Skeletal muscle satellite cell (primary cell): Measurements from ENCODE around the gene DPP10.

Experiments used
- H3K27me3 ChIP-seq: 2 replicates; pipeline ENCODE4 v1.7.0; 2013; ENCODE audit warnings: low read length; ENCODE audit not compliant: control insufficient read depth, insufficient read depth
- H3K36me3 ChIP-seq: 2 replicates; pipeline ENCODE4 v1.7.0; 2013; ENCODE audit warnings: mild to moderate bottlenecking, control low read depth, low read length; ENCODE audit not compliant: insufficient read depth
- H3K4me1 ChIP-seq: 2 replicates; pipeline ENCODE4 v1.7.0; 2013; ENCODE audit warnings: low read length; ENCODE audit not compliant: control insufficient read depth, insufficient read depth
- H3K4me2 ChIP-seq: 2 replicates; pipeline ENCODE4 v1.7.0; 2013; ENCODE audit warnings: mild to moderate bottlenecking, low read length
- H3K4me3 ChIP-seq: 2 replicates; pipeline ENCODE4 v1.7.0; 2013; ENCODE audit warnings: low read length
- H3K9ac ChIP-seq: 2 replicates; pipeline ENCODE4 v1.7.0; 2013; ENCODE audit warnings: mild to moderate bottlenecking, low read depth, low read length, moderate library complexity
- H3K9me3 ChIP-seq: replicated peaks from 2 replicates; pipeline ENCODE4 v1.7.0; 2013; ENCODE audit warnings: mild to moderate bottlenecking, control low read depth, low read length

Gene DPP10

DNA sequence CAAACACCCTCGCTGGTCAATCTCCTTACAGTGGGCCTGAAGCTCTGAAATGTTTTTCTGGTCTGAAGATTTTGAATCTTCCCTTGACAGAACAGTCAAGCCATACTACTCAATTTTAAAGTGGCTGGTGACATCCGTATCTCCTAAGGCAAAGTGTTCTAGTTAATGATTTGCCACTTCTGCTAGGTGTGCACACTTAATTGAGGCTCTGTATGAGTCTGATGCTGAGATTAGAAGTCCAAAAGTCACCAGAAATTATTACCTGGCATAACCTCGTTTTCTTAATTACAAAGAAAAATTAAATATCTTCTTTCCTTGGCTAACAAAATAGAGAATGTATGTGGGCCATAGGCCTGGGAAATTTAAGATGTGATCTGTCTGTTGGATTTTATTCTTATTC, 104.1 kb downstream of the DPP10 start:
- no peaks in the 10 kb centered on the region for H3K36me3 ChIP-seq
- no peaks in the 10 kb centered on the region for H3K4me1 ChIP-seq
- no peak overlapping the region for H3K4me3 ChIP-seq
- no peaks in the 10 kb centered on the region for H3K9me3 ChIP-seq
- H3K9ac ChIP-seq, result no peak overlapping the region
- no peak overlapping the region for H3K4me2 ChIP-seq
- H3K27me3 ChIP-seq, result no peaks in the 10 kb centered on the region

DNA sequence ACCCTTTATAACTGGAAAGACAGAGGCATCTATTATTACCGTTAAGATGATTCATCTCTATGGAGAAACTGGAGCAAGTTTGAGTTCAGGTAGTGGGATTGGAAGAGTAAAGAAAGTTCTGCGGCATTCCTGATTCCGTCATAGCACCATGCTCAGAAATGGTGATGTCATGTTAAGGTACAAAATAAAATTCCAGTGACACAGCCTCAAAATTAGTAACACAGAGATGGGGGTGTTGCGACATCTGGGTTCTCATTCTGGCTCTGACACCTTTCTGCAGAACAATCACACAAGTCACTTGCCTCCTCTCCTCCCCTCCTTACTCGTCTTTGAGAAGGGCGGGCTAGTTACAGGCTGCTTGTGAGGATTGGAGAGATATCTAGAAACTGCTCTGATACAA, 105.7 kb downstream of the DPP10 start:
- H3K36me3 ChIP-seq, result no peaks in the 10 kb centered on the region
- no peak overlapping the region for H3K9ac ChIP-seq
- no peak overlapping the region for H3K4me2 ChIP-seq
- H3K9me3 ChIP-seq, result no peaks in the 10 kb centered on the region
- no peaks in the 10 kb centered on the region for H3K4me1 ChIP-seq
- H3K27me3 ChIP-seq, result no peaks in the 10 kb centered on the region
- no peak overlapping the region for H3K4me3 ChIP-seq

GRCh38 chr2:114550364-114550763, 107.9 kb downstream of the DPP10 start:
- H3K4me1 ChIP-seq, result no peaks in the 10 kb centered on the region
- H3K9ac ChIP-seq, result no peak overlapping the region
- no peaks in the 10 kb centered on the region for H3K9me3 ChIP-seq
- H3K4me3 ChIP-seq, result no peak overlapping the region
- H3K36me3 ChIP-seq, result no peaks in the 10 kb centered on the region
- H3K4me2 ChIP-seq, result no peak overlapping the region
- no peaks in the 10 kb centered on the region for H3K27me3 ChIP-seq

DNA sequence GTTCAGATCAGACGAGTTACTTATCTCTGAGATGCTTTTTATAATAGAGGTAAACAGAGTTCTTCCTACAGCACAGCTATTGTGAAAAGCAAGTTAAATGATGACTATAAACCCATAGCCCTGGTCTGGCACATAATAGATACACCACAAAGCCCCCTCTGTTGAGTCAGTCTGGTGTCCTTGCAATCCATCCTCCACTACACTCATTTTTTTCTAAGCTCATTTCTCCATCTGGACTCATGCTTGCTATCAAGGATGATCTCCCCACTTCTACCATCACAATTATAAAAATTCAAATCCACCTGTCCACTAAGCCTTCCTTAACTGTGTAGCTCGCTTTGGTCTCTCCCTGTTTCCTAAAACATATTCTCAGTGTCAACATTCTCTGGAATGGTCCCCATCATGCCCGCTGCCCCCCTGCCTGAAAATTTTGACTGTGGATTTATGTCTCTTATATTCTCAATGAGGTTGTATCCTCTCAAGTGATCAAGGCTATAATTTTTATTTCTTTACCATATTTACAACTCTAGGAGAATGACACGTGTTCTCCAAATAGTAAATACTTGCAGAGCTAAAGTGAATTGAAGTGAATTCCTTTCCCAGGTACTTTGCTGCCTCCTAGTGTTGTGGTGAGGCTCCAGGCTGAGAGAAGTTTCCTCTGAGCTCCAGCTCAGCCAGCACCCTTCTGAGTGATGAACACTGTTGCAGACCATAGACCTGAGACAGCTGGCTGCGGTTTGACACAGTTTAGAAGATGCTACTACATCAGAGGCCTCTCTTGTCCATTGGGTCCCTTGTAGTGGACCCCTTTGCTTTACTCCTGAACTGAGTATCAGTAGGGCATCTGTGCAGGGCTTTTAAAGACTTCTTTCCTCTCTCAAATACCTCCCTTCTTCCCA, 108.7 kb downstream of the DPP10 start:
- no peaks in the 10 kb centered on the region for H3K9me3 ChIP-seq
- H3K4me2 ChIP-seq, result no peak overlapping the region
- H3K27me3 ChIP-seq, result no peaks in the 10 kb centered on the region
- no peaks in the 10 kb centered on the region for H3K36me3 ChIP-seq
- H3K4me1 ChIP-seq, result no peaks in the 10 kb centered on the region
- no peak overlapping the region for H3K9ac ChIP-seq
- H3K4me3 ChIP-seq, result no peak overlapping the region

- H3K9ac ChIP-seq, result no peak overlapping the region
- H3K4me3 ChIP-seq, result no peak overlapping the region
Observed at GRCh38 chr2:114553027-114553426, 110.6 kb downstream of the DPP10 start.

GRCh38 chr2:114569166-114569565, 126.7 kb downstream of the DPP10 start:
- no peak overlapping the region for H3K4me2 ChIP-seq
- no peaks in the 10 kb centered on the region for H3K4me1 ChIP-seq
- peaks cover 10% of the 10 kb centered on the region for H3K9me3 ChIP-seq
- H3K4me3 ChIP-seq, result no peak overlapping the region
- H3K9ac ChIP-seq, result no peak overlapping the region
- no peaks in the 10 kb centered on the region for H3K36me3 ChIP-seq
- no peaks in the 10 kb centered on the region for H3K27me3 ChIP-seq

More at GRCh38 chr2:114553027-114553426, 110.6 kb downstream of the DPP10 start:
- H3K4me2 ChIP-seq, result no peak overlapping the region
- H3K27me3 ChIP-seq, result no peaks in the 10 kb centered on the region
- H3K36me3 ChIP-seq, result no peaks in the 10 kb centered on the region
- no peaks in the 10 kb centered on the region for H3K9me3 ChIP-seq
- no peaks in the 10 kb centered on the region for H3K4me1 ChIP-seq

DNA sequence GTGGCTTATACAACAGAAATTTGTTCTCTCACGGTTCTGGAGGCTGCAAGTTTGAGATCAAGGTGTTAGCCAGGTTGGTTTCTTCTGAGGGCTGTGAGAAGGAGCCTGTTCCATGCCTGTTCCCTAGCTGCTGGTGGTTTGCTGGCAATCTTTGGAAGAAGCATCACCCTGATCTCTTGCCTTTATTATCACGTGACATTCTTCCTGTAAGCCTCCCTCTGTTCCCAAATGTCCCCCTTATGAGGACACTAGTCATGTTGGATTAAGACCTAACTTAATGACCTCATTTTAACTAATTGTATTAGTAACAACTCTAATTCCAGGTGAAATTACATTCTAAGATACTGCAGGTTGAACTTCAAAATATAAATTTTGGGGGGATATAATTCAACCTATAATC, 135.2 kb downstream of the DPP10 start:
- H3K4me3 ChIP-seq, result no peak overlapping the region
- H3K27me3 ChIP-seq, result no peaks in the 10 kb centered on the region
- H3K4me1 ChIP-seq, result no peaks in the 10 kb centered on the region
- H3K4me2 ChIP-seq, result no peak overlapping the region
- no peak overlapping the region for H3K9ac ChIP-seq
- no peaks in the 10 kb centered on the region for H3K9me3 ChIP-seq
- no peaks in the 10 kb centered on the region for H3K36me3 ChIP-seq

- H3K9ac ChIP-seq, result no peak overlapping the region
- no peak overlapping the region for H3K4me2 ChIP-seq
- H3K9me3 ChIP-seq, result no peaks in the 10 kb centered on the region
- no peaks in the 10 kb centered on the region for H3K4me1 ChIP-seq
- no peak overlapping the region for H3K4me3 ChIP-seq
- no peaks in the 10 kb centered on the region for H3K27me3 ChIP-seq
- H3K36me3 ChIP-seq, result no peaks in the 10 kb centered on the region
Observed at GRCh38 chr2:114579542-114579941, 137.1 kb downstream of the DPP10 start.

DNA sequence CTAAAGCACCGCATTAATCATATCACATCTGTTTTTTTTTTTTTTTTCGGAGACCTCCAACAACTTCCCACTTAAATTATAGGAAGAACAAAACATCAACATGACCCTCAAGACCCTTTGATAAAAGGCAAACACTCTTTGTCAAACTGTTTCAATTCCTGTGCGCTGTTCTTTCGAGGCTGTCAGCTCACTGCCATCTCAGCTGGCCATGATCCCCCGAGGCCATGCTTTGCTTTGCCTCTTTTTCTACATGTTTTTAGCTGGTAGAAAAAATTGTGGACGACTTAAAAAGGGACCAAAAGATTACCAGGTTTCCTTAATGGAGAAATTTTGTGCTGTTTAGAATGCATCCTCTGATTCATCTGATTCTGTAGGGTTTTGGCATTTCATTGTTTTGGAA, 138.2 kb downstream of the DPP10 start:
- Histone ChIP-seq H3K4me3 (no peak overlapping the region), H3K9ac (no peak overlapping the region), H3K9me3 (no peaks in the 10 kb centered on the region), H3K4me1 (no peaks in the 10 kb centered on the region), H3K27me3 (no peaks in the 10 kb centered on the region), H3K4me2 (no peak overlapping the region), H3K36me3 (no peaks in the 10 kb centered on the region)

DNA sequence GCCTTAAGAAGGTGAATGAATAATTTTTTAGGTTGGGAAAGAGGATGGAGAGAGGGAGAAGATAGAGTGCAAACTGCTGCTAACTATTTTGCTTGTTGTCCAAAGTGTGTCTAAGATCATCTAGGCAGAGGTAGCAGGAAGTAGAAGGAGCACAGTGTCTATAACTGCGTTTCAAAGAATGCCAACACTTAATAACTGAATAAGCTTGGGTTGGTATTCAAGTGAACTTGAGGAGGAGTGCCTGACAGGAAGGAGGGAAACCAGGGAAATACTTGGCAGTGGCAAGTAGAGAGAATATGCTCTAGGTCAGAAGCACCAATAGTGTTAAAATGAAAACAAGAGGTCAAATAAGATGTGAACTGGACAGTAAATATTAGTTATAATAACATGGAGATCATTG, 155.9 kb downstream of the DPP10 start:
- no peaks in the 10 kb centered on the region for H3K27me3 ChIP-seq

GRCh38 chr2:114609203-114609602, 166.8 kb downstream of the DPP10 start:
- H3K36me3 ChIP-seq, result no peaks in the 10 kb centered on the region
- H3K27me3 ChIP-seq, result no peaks in the 10 kb centered on the region
- no peak overlapping the region for H3K4me2 ChIP-seq
- H3K4me3 ChIP-seq, result no peak overlapping the region
- H3K9me3 ChIP-seq, result no peaks in the 10 kb centered on the region
- no peak overlapping the region for H3K9ac ChIP-seq
- H3K4me1 ChIP-seq, result no peaks in the 10 kb centered on the region

More for the DNA sequence above, 155.9 kb downstream of the DPP10 start:
- no peaks in the 10 kb centered on the region for H3K36me3 ChIP-seq
- H3K9ac ChIP-seq, result no peak overlapping the region
- H3K9me3 ChIP-seq, result peaks cover 5% of the 10 kb centered on the region
- H3K4me3 ChIP-seq, result no peak overlapping the region
- no peaks in the 10 kb centered on the region for H3K4me1 ChIP-seq
- no peak overlapping the region for H3K4me2 ChIP-seq

- Histone ChIP-seq H3K36me3 (no peaks in the 10 kb centered on the region), H3K27me3 (no peaks in the 10 kb centered on the region), H3K4me1 (no peaks in the 10 kb centered on the region), H3K4me3 (no peak overlapping the region), H3K9ac (no peak overlapping the region), H3K4me2 (no peak overlapping the region), H3K9me3 (no peaks in the 10 kb centered on the region)
Observed at GRCh38 chr2:114609801-114610200, 167.4 kb downstream of the DPP10 start.
